HEK293 (cell line): Measurements from ENCODE around the gene NUCB1.
A peak's percentile ranks its signal among the peaks of the same experiment; 100 is the strongest.

Source experiments
- CTCF ChIP-seq: fragments of 450-650 bp; formaldehyde crosslinking; IDR thresholded peaks from 2 replicates; pipeline ENCODE4 v1.5.1; 2016; ENCODE audit warnings: missing biosample characterization, missing genetic modification characterization
- KLF7 ChIP-seq: fragments of 450-650 bp; formaldehyde crosslinking; IDR thresholded peaks from 2 replicates; pipeline ENCODE4 v1.5.1; 2016; ENCODE audit warnings: missing biosample characterization, missing genetic modification characterization, borderline replicate concordance
- PRDM1 ChIP-seq: fragments of 450-650 bp; formaldehyde crosslinking; IDR thresholded peaks from 2 replicates; pipeline ENCODE4; 2016; ENCODE audit warnings: missing biosample characterization, missing genetic modification characterization
- SALL2 ChIP-seq: fragments of 450-650 bp; formaldehyde crosslinking; IDR thresholded peaks from 2 replicates; pipeline ENCODE4 v1.5.0; 2017; ENCODE audit warnings: missing biosample characterization, mild to moderate bottlenecking, missing genetic modification characterization, borderline replicate concordance
- SP3 ChIP-seq: fragments of 450-650 bp; formaldehyde crosslinking; IDR thresholded peaks from 2 replicates; pipeline ENCODE4 v1.5.1; 2016; ENCODE audit warnings: missing biosample characterization, missing genetic modification characterization
- YY1 ChIP-seq: fragments of 450-650 bp; formaldehyde crosslinking; IDR thresholded peaks from 2 replicates; pipeline ENCODE4 v1.5.1; 2018; ENCODE audit warnings: missing biosample characterization, missing genetic modification characterization
- ZBTB11 ChIP-seq: fragments of 450-650 bp; formaldehyde crosslinking; conservative IDR thresholded peaks from 2 replicates; pipeline ENCODE4 v1.5.1; 2016; ENCODE audit warnings: low read depth, missing biosample characterization, missing genetic modification characterization
- ZNF133 ChIP-seq: fragments of 450-650 bp; formaldehyde crosslinking; IDR thresholded peaks from 2 replicates; pipeline ENCODE4 v1.5.1; 2016; ENCODE audit warnings: missing biosample characterization, missing genetic modification characterization
- ZNF174 ChIP-seq: fragments of 450-650 bp; formaldehyde crosslinking; IDR thresholded peaks from 2 replicates; pipeline ENCODE4 v1.5.0; 2017; ENCODE audit warnings: missing biosample characterization, mild to moderate bottlenecking, missing genetic modification characterization
- ZNF184 ChIP-seq: fragments of 450-650 bp; IDR thresholded peaks from 2 replicates; pipeline ENCODE4 v1.5.1; 2018; ENCODE audit warnings: missing biosample characterization, mild to moderate bottlenecking, missing genetic modification characterization
- ZNF280C ChIP-seq: fragments of 450-650 bp; formaldehyde crosslinking; IDR thresholded peaks from 2 replicates; pipeline ENCODE4 v1.5.1; 2016; ENCODE audit warnings: missing biosample characterization, missing genetic modification characterization
- ZNF600 ChIP-seq: fragments of 450-650 bp; formaldehyde crosslinking; IDR thresholded peaks from 2 replicates; pipeline ENCODE4 v1.5.1; 2016; ENCODE audit warnings: missing biosample characterization, missing genetic modification characterization
- ZNF692 ChIP-seq: fragments of 450-650 bp; formaldehyde crosslinking; IDR thresholded peaks from 2 replicates; pipeline ENCODE4 v1.5.1; 2016; ENCODE audit warnings: missing biosample characterization, missing genetic modification characterization

- TF ChIP-seq ZNF692 (peak; percentile 56), ZBTB11 (tag by site-specific recombination) (0 out of 2 replicates have a peak, but pooled peaks have one; percentile 26), SALL2 (tag by site-specific recombination) (no peak), ZNF184 (tag by site-specific recombination) (no peak), ZNF174 (no peak), CTCF (tag by site-specific recombination) (0 out of 2 replicates have a peak, but pooled peaks have one; percentile 32), ZNF600 (tag by site-specific recombination) (peak; percentile 58), SP3 (tag by site-specific recombination) (peak; percentile 73), ZNF133 (tag by site-specific recombination) (no peak), YY1 (no peak), KLF7 (tag by site-specific recombination) (peak; percentile 62; the same call in 1 of the 2 replicates), PRDM1 (tag by site-specific recombination) (no peak), ZNF280C (no peak)
Observed at GRCh38 chr19:48872182-48872883, 27.8 kb upstream of the NUCB1 start, which contains the start of gene PPP1R15A.
